ENCODE measurements around the gene MTUS2. TPM values are rescaled to one million over a fixed set of nuclear protein-coding genes. Genes with fewer than 3 reads are reported as not detected.
A peak's percentile ranks its signal among the peaks of the same experiment; 100 is the strongest.

The MTUS2 gene
- total RNA-seq, 2 donors from 2014 or later: 4.0 to 5.4 TPM

GRCh38 chr13:29140277-29140676, 320.1 kb downstream of the MTUS2 start:
- WGBS, 2 donors: 12 to 19% methylated on average over 4 of the region's 4 CpGs
- Histone ChIP-seq H3K27ac (no peak overlapping the region), H3K9me3 (no peaks in the 10 kb centered on the region)

GRCh38 chr13:29143847-29144246, 323.7 kb downstream of the MTUS2 start:
- no peak for ATAC-seq
- intact Hi-C loops (cut with DNase I): no loop called here
- Histone ChIP-seq H3K4me1 (no peaks in the 10 kb centered on the region), H3K4me3 (no peak overlapping the region), H3K27me3 (no peaks in the 10 kb centered on the region), H3K9me3 (no peaks in the 10 kb centered on the region), H3K27ac (no peak overlapping the region), H3K36me3 (replicated peaks in 1 of 2; ENCODE audit: insufficient read depth in 1 of 2, low read depth in 2 of 2) (no peaks in the 10 kb centered on the region)
- 56 to 63% methylated on average over 1 of the region's 1 CpG for WGBS, 2 donors
- no peak for DNase-seq
- TF ChIP-seq POLR2A (IDR thresholded peaks at IDR 0.05) (no peak), CTCF (IDR thresholded peaks at IDR 0.05) (no peak)

More at GRCh38 chr13:29140277-29140676, 320.1 kb downstream of the MTUS2 start:
- H3K4me3 ChIP-seq: no peak overlapping the region
- no peaks in the 10 kb centered on the region for H3K4me1 ChIP-seq
- DNase-seq (no peak), ATAC-seq (peak; percentile 47)
- no peaks in the 10 kb centered on the region for H3K27me3 ChIP-seq
- intact Hi-C loops (cut with DNase I): no loop called here
- no peak for TF ChIP-seq CTCF (IDR thresholded peaks at IDR 0.05)
- no peak for TF ChIP-seq POLR2A (IDR thresholded peaks at IDR 0.05)
- H3K36me3 ChIP-seq (replicated peaks in 1 of 2; ENCODE audit: insufficient read depth in 1 of 2, low read depth in 2 of 2): no peaks in the 10 kb centered on the region

GRCh38 chr13:29154390-29154789, 334.3 kb downstream of the MTUS2 start:
- intact Hi-C loops (cut with DNase I): no loop called here
- ATAC-seq (no peak), DNase-seq (no peak)
- no peaks in the 10 kb centered on the region for H3K9me3 ChIP-seq
- no peak overlapping the region for H3K27ac ChIP-seq
- H3K4me1 ChIP-seq: no peaks in the 10 kb centered on the region
- TF ChIP-seq POLR2A (IDR thresholded peaks at IDR 0.05) (no peak), CTCF (IDR thresholded peaks at IDR 0.05) (no peak)
- H3K27me3 ChIP-seq: no peaks in the 10 kb centered on the region
- WGBS, 2 donors: 73 to 78% methylated on average over 2 of the region's 2 CpGs
- no peak overlapping the region for H3K4me3 ChIP-seq
- no peaks in the 10 kb centered on the region for H3K36me3 ChIP-seq (replicated peaks in 1 of 2; ENCODE audit: insufficient read depth in 1 of 2, low read depth in 2 of 2)

- no peak overlapping the region for H3K27ac ChIP-seq
- 6 to 46% methylated on average over 1 of the region's 1 CpG for WGBS, 2 donors
- H3K9me3 ChIP-seq: no peaks in the 10 kb centered on the region
- intact Hi-C loops (cut with DNase I): no loop called here
- no peaks in the 10 kb centered on the region for H3K27me3 ChIP-seq
- DNase-seq (no peak), ATAC-seq (no peak)
- no peaks in the 10 kb centered on the region for H3K36me3 ChIP-seq (replicated peaks in 1 of 2; ENCODE audit: insufficient read depth in 1 of 2, low read depth in 2 of 2)
- no peak for TF ChIP-seq CTCF (IDR thresholded peaks at IDR 0.05)
- H3K4me3 ChIP-seq: no peak overlapping the region
- H3K4me1 ChIP-seq: no peaks in the 10 kb centered on the region
These were observed 336.0 kb downstream of the MTUS2 start for GRCh38 chr13:29156136-29156535.

GRCh38 chr13:29159871-29160270, 339.7 kb downstream of the MTUS2 start:
- TF ChIP-seq POLR2A (IDR thresholded peaks at IDR 0.05) (no peak), CTCF (IDR thresholded peaks at IDR 0.05) (no peak)
- H3K27me3 ChIP-seq: no peaks in the 10 kb centered on the region
- DNase-seq: no peak
- H3K9me3 ChIP-seq: no peaks in the 10 kb centered on the region
- H3K4me1 ChIP-seq: no peaks in the 10 kb centered on the region
- H3K36me3 ChIP-seq (replicated peaks in 1 of 2; ENCODE audit: insufficient read depth in 1 of 2, low read depth in 2 of 2): no peaks in the 10 kb centered on the region
- intact Hi-C loops (cut with DNase I): no loop called here
- WGBS, 2 donors: 79 to 84% methylated on average over 5 of the region's 5 CpGs
- ATAC-seq: no peak
- no peak overlapping the region for H3K4me3 ChIP-seq
- H3K27ac ChIP-seq: no peak overlapping the region

All from body of pancreas (tissue), 4 donors.